Measurements from ENCODE around the gene NSRP1.
"Not testable (repeated sequence)": the region's sequence is repeated elsewhere in the genome, so short reads cannot be mapped to it uniquely, and the experiment has no call there.

NSRP1 gene, protein sequence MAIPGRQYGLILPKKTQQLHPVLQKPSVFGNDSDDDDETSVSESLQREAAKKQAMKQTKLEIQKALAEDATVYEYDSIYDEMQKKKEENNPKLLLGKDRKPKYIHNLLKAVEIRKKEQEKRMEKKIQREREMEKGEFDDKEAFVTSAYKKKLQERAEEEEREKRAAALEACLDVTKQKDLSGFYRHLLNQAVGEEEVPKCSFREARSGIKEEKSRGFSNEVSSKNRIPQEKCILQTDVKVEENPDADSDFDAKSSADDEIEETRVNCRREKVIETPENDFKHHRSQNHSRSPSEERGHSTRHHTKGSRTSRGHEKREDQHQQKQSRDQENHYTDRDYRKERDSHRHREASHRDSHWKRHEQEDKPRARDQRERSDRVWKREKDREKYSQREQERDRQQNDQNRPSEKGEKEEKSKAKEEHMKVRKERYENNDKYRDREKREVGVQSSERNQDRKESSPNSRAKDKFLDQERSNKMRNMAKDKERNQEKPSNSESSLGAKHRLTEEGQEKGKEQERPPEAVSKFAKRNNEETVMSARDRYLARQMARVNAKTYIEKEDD

GRCh38 chr17:30116661-30117551, at the start of gene NSRP1:
Gene NSRP1, plus strand, starts transcription at chr17:30116816. Its CDS starts 28 bp downstream, at chr17:30116844.
- peak; percentile 82 for DNase-seq

DNA sequence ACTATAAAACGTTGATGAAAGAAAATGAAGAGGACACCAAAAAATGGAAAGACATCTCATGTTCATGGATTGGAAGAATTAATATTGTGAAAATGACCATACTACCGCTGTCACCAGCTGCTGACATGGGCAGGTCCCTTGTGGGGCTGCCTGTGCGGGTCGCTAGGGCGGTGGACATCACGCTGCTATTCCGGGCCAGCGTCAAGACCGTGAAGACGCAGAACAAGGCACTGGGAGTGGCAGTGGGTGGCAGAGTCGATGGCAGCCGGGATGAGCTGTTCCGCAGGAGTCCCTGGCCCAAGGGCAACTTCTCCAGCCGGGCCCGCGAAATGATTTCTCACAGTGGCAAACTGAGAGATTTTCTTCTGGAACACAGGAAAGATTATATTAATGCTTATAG, 48.2 kb upstream of the NSRP1 start:
- DNase-seq = no peak

- no peak for DNase-seq
These were observed 42.4 kb upstream of the NSRP1 start for GRCh38 chr17:30074254-30074653.

DNA sequence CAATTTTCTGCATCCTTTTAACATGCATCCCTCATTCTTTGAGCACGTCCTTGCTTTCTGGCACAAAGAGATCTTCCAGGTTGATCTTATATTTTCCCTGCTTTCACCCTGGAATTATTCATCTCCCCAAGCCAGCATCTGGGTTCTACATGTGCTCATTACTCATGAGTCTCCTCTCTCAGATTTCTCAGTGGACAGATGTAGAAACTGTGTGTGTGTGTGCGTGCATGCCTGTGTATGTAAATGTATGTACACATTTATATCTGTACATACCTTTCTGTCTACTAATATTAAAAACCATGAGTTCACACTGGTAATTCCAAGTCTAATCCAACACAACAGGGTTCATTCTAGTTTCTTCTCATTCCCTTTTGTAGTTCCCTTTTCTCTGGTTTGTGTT, 41.9 kb upstream of the NSRP1 start:
- DNase-seq = no peak

GRCh38 chr17:30082773-30083172, 33.8 kb upstream of the NSRP1 start:
- no peak for DNase-seq

DNA sequence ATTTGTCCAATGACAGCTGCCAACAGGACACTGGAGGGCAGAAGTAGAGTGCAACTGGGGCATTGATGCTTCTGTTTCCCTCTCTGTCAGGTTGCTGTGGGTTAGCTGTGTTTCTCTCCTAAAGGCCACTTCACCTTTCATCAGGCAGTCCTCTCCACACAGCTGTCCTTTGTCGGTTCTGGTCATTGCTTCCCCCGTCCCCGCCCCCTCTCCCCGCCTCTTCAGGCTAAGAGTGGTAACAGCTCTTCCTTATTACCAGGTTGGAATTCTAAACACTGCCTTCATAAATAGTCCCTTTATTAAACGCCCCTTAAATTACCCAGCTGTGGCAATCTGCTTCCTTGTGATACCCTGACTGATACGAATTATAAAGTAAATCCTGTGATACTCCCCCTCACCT, 31.8 kb upstream of the NSRP1 start:
- DNase-seq = no peak

- DNase-seq = no peak
These were observed 29.7 kb upstream of the NSRP1 start for GRCh38 chr17:30086896-30087295.

DNA sequence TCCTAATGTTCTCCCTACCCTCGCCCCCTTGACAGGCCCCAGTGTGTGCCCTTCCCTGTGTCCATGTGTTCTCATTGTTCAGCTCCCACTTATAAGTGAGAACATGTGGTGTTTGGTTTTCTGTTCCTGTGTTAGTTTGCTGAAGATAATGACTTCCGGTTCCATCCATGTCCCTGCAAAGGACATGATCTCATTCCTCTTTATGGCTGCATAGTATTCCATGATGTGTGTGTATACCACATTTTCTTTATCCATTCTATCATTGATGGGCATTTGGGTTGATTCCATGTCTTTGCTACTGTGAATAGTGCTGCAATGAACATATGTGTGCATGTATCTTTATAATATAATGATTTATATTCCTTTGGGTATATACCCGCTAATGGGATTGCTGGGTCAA, 29.2 kb upstream of the NSRP1 start:
- DNase-seq = not testable (repeated sequence)

DNA sequence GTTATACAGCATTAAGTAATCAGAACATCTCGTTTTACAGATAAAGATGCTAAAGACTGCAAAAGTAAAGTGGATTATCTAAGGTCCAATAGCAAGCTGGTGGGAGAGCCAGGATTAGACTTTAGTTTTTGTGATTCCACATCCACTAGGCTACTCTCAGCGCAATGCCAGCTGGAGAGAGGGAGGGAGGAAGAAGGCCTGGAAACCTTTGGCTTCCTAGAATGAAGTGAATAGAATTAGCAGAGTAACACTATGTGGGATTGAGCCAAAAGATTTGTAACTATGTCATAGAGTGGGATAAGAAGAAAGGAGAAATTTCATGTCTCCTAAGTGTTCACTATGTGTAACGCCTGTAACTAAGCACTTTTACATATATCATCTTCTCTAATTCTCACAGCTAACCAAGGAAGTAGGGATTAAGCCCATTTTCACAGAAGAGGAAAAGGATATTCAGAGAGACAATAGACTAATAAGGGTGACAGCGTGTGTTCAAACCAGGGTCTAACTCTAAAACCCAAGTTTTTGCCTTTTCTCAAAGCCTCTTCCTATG, 25.4 kb upstream of the NSRP1 start:
- DNase-seq = no peak

- no peak for DNase-seq
These were observed 24.8 kb upstream of the NSRP1 start for GRCh38 chr17:30091771-30092170.

DNA sequence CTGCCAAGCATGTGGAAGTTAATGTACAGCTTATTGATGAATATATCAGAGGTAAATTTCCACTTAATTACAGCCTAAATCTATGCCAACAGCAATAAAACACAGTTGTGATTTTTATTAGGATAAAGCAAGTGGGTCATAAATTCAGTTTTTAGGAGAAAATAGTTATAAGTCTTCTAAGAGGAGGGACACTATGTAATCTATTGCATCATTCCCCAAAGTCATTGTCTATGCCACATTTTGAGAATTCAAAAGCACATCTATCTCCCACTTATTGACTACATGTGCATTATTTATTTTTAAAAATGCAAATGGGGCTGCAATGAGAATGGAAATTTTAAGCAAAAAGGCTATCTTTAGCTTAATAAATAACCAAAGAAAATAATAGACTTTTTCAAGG, 23.7 kb upstream of the NSRP1 start:
- DNase-seq = no peak

DNA sequence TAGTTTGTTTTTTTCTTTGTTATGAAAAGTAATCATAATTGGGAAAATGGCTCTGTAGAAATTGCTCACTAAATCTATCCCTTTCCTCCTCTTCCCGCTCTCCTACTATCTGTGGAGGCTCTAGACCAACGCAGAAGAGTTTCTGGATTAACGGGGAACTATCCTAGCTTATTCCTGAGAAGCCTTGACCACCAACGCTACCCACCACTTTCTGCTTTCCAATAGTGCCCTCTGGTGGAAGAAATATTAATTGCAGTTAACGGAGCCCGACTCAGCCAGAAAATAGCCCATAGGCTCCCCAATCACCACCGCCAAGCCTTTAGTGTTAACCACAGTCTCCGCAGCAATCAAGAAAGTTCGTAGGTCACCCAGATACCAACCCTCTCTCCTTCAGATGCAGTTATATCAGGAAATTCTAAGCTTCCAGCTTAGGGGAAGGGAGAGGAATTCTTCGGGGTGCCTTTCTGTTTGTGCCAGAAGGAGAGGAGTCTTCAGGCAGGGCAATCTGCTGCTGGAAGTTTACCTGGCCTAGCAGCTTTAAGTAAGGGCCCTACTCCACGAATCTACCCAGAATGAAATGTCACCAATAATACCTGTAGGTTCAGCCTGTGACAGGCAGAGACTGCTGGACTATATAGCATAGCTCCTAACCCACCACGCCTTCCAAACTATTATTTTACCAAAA, 23.0 kb upstream of the NSRP1 start:
- DNase-seq = peak; percentile 21

GRCh38 chr17:30095507-30096244, 20.9 kb upstream of the NSRP1 start:
- peak; percentile 22 for DNase-seq

- DNase-seq = no peak
These were observed 14.8 kb upstream of the NSRP1 start for GRCh38 chr17:30101686-30102390.

- no peak for DNase-seq
These were observed 12.7 kb upstream of the NSRP1 start for GRCh38 chr17:30103921-30104320.

- DNase-seq = peak; percentile 89
These were observed 11.9 kb upstream of the NSRP1 start for GRCh38 chr17:30104575-30105339.

DNA sequence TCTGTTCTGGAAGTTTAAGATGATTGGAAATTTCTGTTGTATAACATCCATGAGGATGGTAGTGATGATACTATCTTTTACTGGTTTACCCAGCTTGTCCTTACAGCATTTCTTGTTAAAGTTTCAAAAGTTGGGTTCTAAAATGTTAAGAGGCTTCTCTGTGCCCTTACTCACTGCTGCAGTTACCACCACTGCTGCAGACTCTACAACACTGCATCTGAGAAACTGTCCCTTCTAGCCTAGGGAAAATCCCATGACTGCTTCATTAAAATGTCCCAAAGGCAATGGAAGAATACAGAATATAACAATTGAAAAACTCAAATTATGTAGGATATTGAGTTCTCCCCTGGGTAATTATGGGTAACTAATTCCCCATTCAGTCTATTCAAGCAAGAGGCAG, 3.8 kb upstream of the NSRP1 start:
- DNase-seq = no peak

DNA sequence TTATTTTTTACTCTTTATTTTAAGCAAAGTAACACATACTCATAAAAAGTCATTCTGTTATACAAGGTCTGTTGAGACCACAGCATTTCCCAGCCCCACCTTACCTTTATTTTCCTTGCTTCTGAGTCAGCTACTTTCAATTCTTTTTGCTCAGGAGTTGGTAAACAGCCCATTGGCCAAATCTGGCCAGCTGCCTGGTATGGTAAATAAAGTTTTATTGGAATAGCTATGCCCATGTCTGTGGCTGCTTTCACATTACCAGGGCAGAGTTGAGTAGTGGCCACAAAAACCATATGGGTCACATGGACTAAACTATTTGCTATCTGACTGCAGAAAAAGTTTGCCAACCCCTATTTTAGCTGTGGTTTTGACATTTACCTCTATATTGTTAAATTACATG, 3.4 kb upstream of the NSRP1 start:
- no peak for DNase-seq

- DNase-seq = no peak
These were observed 313 bp upstream of the NSRP1 start for GRCh38 chr17:30116345-30116660.

DNA sequence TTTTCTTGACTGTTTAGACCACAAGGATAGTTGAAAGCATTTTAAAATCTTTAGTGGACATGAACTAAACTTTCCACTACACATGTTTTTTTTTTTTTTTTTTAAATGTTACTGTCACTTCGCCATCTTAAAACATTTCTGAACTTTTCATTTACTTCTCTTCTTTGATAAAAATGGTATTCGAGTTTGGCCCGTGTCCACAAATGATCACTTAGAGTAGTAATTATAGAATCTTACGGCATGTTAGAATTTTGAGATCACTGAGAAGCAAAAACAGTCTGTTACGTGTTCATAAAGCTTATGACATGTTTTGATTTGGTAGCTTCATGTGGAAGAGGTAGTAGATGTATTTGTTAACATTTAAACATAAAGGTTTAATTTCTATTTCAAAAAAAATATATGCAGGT, 1.1 kb downstream of the NSRP1 start:
- no peak for DNase-seq

DNA sequence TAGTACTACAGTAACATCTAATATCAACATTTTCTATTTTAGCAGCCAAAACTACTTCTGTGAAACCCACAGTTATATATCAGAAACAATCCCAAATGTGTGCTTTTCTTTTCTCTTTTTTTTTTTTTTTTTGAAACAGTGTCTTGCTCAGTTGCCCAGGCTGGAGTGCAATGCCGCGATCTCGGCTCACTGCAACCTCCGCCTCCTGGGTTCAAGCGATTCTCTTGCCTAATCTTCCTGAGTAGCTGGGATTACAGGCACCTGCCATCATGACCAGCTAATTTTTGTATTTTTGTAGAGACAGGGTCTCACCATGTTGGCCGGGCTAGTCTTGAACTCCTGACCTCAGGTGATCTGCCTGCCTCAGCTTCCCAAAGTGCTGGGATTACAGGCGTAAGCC, 2.0 kb downstream of the NSRP1 start:
- DNase-seq = not testable (repeated sequence)

Measured in SHP77 treated with DMSO at 0.1 percent for 48 hours (cell line).